ENCODE results near the gene YBX2. TPM values are rescaled to one million over a fixed set of nuclear protein-coding genes. Genes with fewer than 3 reads are reported as not detected.
"Not testable (repeated sequence)": the region's sequence is repeated elsewhere in the genome, so short reads cannot be mapped to it uniquely, and the experiment has no call there.

Gene YBX2
- 1.9 to 3.3 TPM (median 2.2 TPM) in 3 replicates for total RNA-seq

- no peaks in the 10 kb centered on the region for H3K9me3 Mint-ChIP-seq
- peaks cover 25% of the 10 kb centered on the region for H3K4me1 Mint-ChIP-seq
- H3K36me3 Mint-ChIP-seq = no peaks in the 10 kb centered on the region
- peak within 1 kb of the TSS; percentile 60 for H3K4me3 Mint-ChIP-seq
- peak; percentile 65 to 81 for DNase-seq (ENCODE audit: low spot score in 2 of 2, unreplicated experiment in 2 of 2)
- no peak within 1 kb of the TSS for H3K27ac Mint-ChIP-seq
- no peak for TF ChIP-seq CTCF (IDR thresholded peaks at IDR 0.05; ENCODE audit: unreplicated experiment)
- H3K27me3 Mint-ChIP-seq (ENCODE audit: low read depth) = peaks cover 71% of the 10 kb centered on the region
These were observed at the start of gene YBX2 for GRCh38 chr17:7294614-7295153. TSS of gene YBX2 (minus strand) at chr17:7294639. CDS start at chr17:7294500, 139 bp downstream.

GRCh38 chr17:7343250-7343649, 48.8 kb upstream of the YBX2 start:
- Mint-ChIP-seq H3K27me3 (ENCODE audit: low read depth) (peaks cover 8% of the 10 kb centered on the region), H3K4me3 (no peak overlapping the region), H3K4me1 (peaks cover 5% of the 10 kb centered on the region), H3K9me3 (no peaks in the 10 kb centered on the region), H3K27ac (no peak overlapping the region), H3K36me3 (no peaks in the 10 kb centered on the region)
- TF ChIP-seq CTCF (IDR thresholded peaks at IDR 0.05; ENCODE audit: unreplicated experiment) = no peak
- no peak for DNase-seq (ENCODE audit: low spot score in 2 of 2, unreplicated experiment in 2 of 2)

GRCh38 chr17:7341842-7342241, 47.4 kb upstream of the YBX2 start:
- no peak for DNase-seq (ENCODE audit: low spot score in 2 of 2, unreplicated experiment in 2 of 2)
- H3K36me3 Mint-ChIP-seq = no peaks in the 10 kb centered on the region
- H3K4me1 Mint-ChIP-seq = no peaks in the 10 kb centered on the region
- H3K27me3 Mint-ChIP-seq (ENCODE audit: low read depth) = peaks cover 8% of the 10 kb centered on the region
- no peak overlapping the region for H3K27ac Mint-ChIP-seq
- no peaks in the 10 kb centered on the region for H3K9me3 Mint-ChIP-seq
- no peak for TF ChIP-seq CTCF (IDR thresholded peaks at IDR 0.05; ENCODE audit: unreplicated experiment)
- H3K4me3 Mint-ChIP-seq = no peak overlapping the region

- Mint-ChIP-seq H3K27ac (no peak overlapping the region), H3K27me3 (ENCODE audit: low read depth) (peaks cover 8% of the 10 kb centered on the region), H3K36me3 (no peaks in the 10 kb centered on the region), H3K4me3 (no peak overlapping the region), H3K4me1 (no peaks in the 10 kb centered on the region), H3K9me3 (no peaks in the 10 kb centered on the region)
- no peak for DNase-seq (ENCODE audit: low spot score in 2 of 2, unreplicated experiment in 2 of 2)
- no peak for TF ChIP-seq CTCF (IDR thresholded peaks at IDR 0.05; ENCODE audit: unreplicated experiment)
These were observed 45.7 kb upstream of the YBX2 start for GRCh38 chr17:7340179-7340578.

- H3K4me3 Mint-ChIP-seq; H3K27me3 Mint-ChIP-seq (ENCODE audit: low read depth); H3K4me1 Mint-ChIP-seq; H3K9me3 Mint-ChIP-seq; DNase-seq (ENCODE audit: low spot score in 2 of 2, unreplicated experiment in 2 of 2); H3K27ac Mint-ChIP-seq; H3K36me3 Mint-ChIP-seq: not testable (repeated sequence)
These were observed 43.2 kb upstream of the YBX2 start for GRCh38 chr17:7337600-7337999.

GRCh38 chr17:7336240-7337175, 42.1 kb upstream of the YBX2 start, which contains the start of gene ACAP1:
TSS of gene ACAP1 (plus strand) at chr17:7336529. CDS start at chr17:7336735, 206 bp downstream.
- Mint-ChIP-seq H3K27me3 (ENCODE audit: low read depth) (peaks cover 3% of the 10 kb centered on the region), H3K27ac (no peak within 1 kb of the TSS), H3K36me3 (no peaks in the 10 kb centered on the region), H3K4me1 (peaks cover 11% of the 10 kb centered on the region), H3K9me3 (no peaks in the 10 kb centered on the region), H3K4me3 (no peak within 1 kb of the TSS)
- no peak for DNase-seq (ENCODE audit: low spot score in 2 of 2, unreplicated experiment in 2 of 2)
- no peak for TF ChIP-seq CTCF (IDR thresholded peaks at IDR 0.05; ENCODE audit: unreplicated experiment)

GRCh38 chr17:7335765-7336164, 41.3 kb upstream of the YBX2 start:
- not testable (repeated sequence) for H3K36me3 Mint-ChIP-seq; H3K9me3 Mint-ChIP-seq; DNase-seq (ENCODE audit: low spot score in 2 of 2, unreplicated experiment in 2 of 2); H3K4me3 Mint-ChIP-seq; H3K27me3 Mint-ChIP-seq (ENCODE audit: low read depth); H3K27ac Mint-ChIP-seq
- H3K4me1 Mint-ChIP-seq = peaks cover 12% of the 10 kb centered on the region

All from mesothelial cell of epicardium (in vitro differentiated cells).